Panc1 (cell line): Measurements from ENCODE around the gene OR4D2.

Source experiments
- CTCF ChIP-seq: fragments of 450-650 bp; IDR thresholded peaks from 2 replicates; pipeline ENCODE4 v1.5.1; 2017; ENCODE audit warnings: mild to moderate bottlenecking
- POLR2AphosphoS5 ChIP-seq: IDR thresholded peaks from 2 replicates; pipeline ENCODE4 v1.6.1; 2012; ENCODE audit warnings: mild to moderate bottlenecking, low read depth, low read length, moderate library complexity

DNA sequence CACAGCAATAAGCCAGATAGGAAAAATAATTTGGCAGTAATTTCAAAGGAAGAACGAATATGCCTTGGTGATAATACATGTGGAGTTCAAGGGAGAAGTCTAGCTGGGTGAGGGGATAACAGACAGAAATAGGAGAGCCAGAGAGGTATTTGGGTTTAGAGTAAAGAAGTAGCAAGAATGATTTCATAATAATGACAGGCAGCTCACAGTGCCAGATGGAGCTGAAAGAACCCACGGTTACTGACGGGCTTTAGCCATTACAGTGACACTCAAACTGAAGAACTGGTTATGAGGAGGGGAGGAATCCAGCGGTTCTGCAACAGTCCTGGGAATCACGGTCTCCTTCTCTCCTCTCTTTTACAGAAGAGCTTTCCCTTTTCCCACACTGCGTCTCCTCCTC lies 16.4 kb upstream of the OR4D2 start:
- TF ChIP-seq CTCF (no peak), POLR2AphosphoS5 (no peak)
